Left lung (tissue), 10 donors: ENCODE data around the gene PSMA7. TPM values are rescaled to one million over a fixed set of nuclear protein-coding genes. Genes with fewer than 3 reads are reported as not detected.

Experiments
- ATAC-seq: fragments of 200-7000 bp; cut with Tn5 transposase; one replicate; pipeline ENCODE4 v1.9.1; 2020; ENCODE audit warnings: moderate library complexity
- DNase-seq, 4 donors: peaks; one replicate each; pipeline ENCODE4 v3.0.0-alpha.2; 2013 to 2020
- H3K27ac ChIP-seq, 2 donors: fragments of 200-600 bp; sonication (generic) in 1 of 2; one replicate each; pipeline versions ENCODE4 v1.5.0 to v1.8.0; 2020 to 2021
- H3K27me3 ChIP-seq, 2 donors: fragments of 200-600 bp; sonication (generic) in 1 of 2; one replicate each; pipeline versions ENCODE4 v1.5.0 to v1.8.0; 2020 to 2021
- H3K36me3 ChIP-seq, 2 donors: fragments of 200-600 bp; sonication (generic) in 1 of 2; one replicate each; pipeline versions ENCODE4 v1.5.0 to v1.8.0; 2020 to 2021
- H3K4me1 ChIP-seq, 2 donors: fragments of 200-600 bp; one replicate each; pipeline ENCODE4 v1.8.0; 2021
- H3K4me3 ChIP-seq, 2 donors: fragments of 200-600 bp; sonication (generic) in 1 of 2; one replicate each; pipeline versions ENCODE4 v1.5.0 to v1.8.0; 2020 to 2021; ENCODE audit warnings: mild to moderate bottlenecking in 1 of 2
- H3K9me3 ChIP-seq, 2 donors: fragments of 200-600 bp; sonication (generic) in 1 of 2; one replicate each; pipeline versions ENCODE4 v1.5.0 to v1.8.0; 2020 to 2021
- CTCF ChIP-seq, 2 donors: fragments of 200-600 bp; sonication (generic) in 1 of 2; IDR thresholded peaks; one replicate each; pipeline versions ENCODE4 v1.5.0 to v1.8.0; 2021; ENCODE audit warnings: antibody characterized with exemption in 2 of 2
- intact Hi-C, 2 donors: fragments of 100-400 bp; cut with DNase I; formaldehyde crosslinking; loops; one replicate each; pipeline versions ENCODE4 v1.11.2 to v1.14.2; 2022
- polyA plus RNA-seq, 6 donors: library from polyadenylated mRNA; unstranded; fragments of 120-200 nt; gene quantifications; one replicate each; pipeline ENCODE4 v1.2.1, GENCODE V29; 2013; ENCODE audit not compliant: insufficient read length in 6 of 6
- total RNA-seq, 2 donors: library from RNA; stranded (reverse); fragmentation: NEBNext Ultra II Directional; extraction: Animal tissue kit (Norgen Biotek cat#: 25700); gene quantifications; one replicate each; pipeline ENCODE4 v1.2.1, GENCODE V29; 2021
- donor health status: DM: no; HTN: yes; CAD: no.
- donor health status: DM: no; HTN: no; CAD: no.

The PSMA7 gene
- total and polyA plus RNA-seq, 8 donors = 150 to 296 (median 173) TPM

GRCh38 chr20:62156592-62157386 is 13.6 kb upstream of the PSMA7 start:
- TF ChIP-seq CTCF (IDR thresholded peaks at IDR 0.05) = peak; percentile 52 to 70
- H3K9me3 ChIP-seq = peaks cover 0 to 4% of the 10 kb centered on the region in 2 donors
- H3K4me1 ChIP-seq = peaks cover 0 to 12% of the 10 kb centered on the region in 2 donors
- H3K36me3 ChIP-seq = peaks cover 0 to 48% of the 10 kb centered on the region in 2 donors
- no peak overlapping the region for H3K4me3 ChIP-seq
- intact Hi-C loops = no loop called here
- ATAC-seq (peak; percentile 85), DNase-seq (peak in 2 of 4 donors; percentile 47 to 91)
- no peak overlapping the region for H3K27ac ChIP-seq
- H3K27me3 ChIP-seq = no peaks in the 10 kb centered on the region

- H3K27me3 ChIP-seq = no peaks in the 10 kb centered on the region
- no peak for TF ChIP-seq CTCF (IDR thresholded peaks at IDR 0.05)
- peaks cover 0 to 4% of the 10 kb centered on the region in 2 donors for H3K9me3 ChIP-seq
- intact Hi-C loops = no loop called here
- ATAC-seq = no peak
- H3K4me1 ChIP-seq = peaks cover 0 to 12% of the 10 kb centered on the region in 2 donors
- H3K27ac ChIP-seq = no peak overlapping the region
- no peak overlapping the region for H3K4me3 ChIP-seq
- H3K36me3 ChIP-seq = peaks cover 0 to 42% of the 10 kb centered on the region in 2 donors
- peak in 1 of 4 donors; percentile 68 for DNase-seq
Measured at GRCh38 chr20:62156254-62156556, 13.0 kb upstream of the PSMA7 start.

- ATAC-seq (no peak), DNase-seq (peak in 1 of 4 donors; percentile 63)
- Histone ChIP-seq H3K9me3 (peaks cover 0 to 4% of the 10 kb centered on the region in 2 donors), H3K36me3 (peaks cover 0 to 36% of the 10 kb centered on the region in 2 donors), H3K27me3 (no peaks in the 10 kb centered on the region), H3K27ac (no peak overlapping the region), H3K4me1 (peaks cover 0 to 12% of the 10 kb centered on the region in 2 donors), H3K4me3 (no peak overlapping the region)
- intact Hi-C loops = no loop called here
- no peak for TF ChIP-seq CTCF (IDR thresholded peaks at IDR 0.05)
Measured at GRCh38 chr20:62155428-62156253, 12.4 kb upstream of the PSMA7 start.

- Histone ChIP-seq H3K36me3 (peaks cover 0 to 18% of the 10 kb centered on the region in 2 donors), H3K4me3 (no peak overlapping the region), H3K27ac (no peak overlapping the region), H3K9me3 (peaks cover 0 to 4% of the 10 kb centered on the region in 2 donors), H3K4me1 (peaks cover 0 to 27% of the 10 kb centered on the region in 2 donors), H3K27me3 (no peaks in the 10 kb centered on the region)
- intact Hi-C loops = no loop called here
- TF ChIP-seq CTCF (IDR thresholded peaks at IDR 0.05) = no peak
- DNase-seq (no peak), ATAC-seq (no peak)
Measured at GRCh38 chr20:62151835-62152364, 8.7 kb upstream of the PSMA7 start.

GRCh38 chr20:62151225-62151624 is 8.0 kb upstream of the PSMA7 start:
- Histone ChIP-seq H3K27ac (no peak overlapping the region), H3K9me3 (peaks cover 0 to 4% of the 10 kb centered on the region in 2 donors), H3K36me3 (peaks cover 0 to 18% of the 10 kb centered on the region in 2 donors), H3K4me1 (peaks cover 0 to 20% of the 10 kb centered on the region in 2 donors), H3K27me3 (no peaks in the 10 kb centered on the region), H3K4me3 (no peak overlapping the region)
- ATAC-seq (no peak), DNase-seq (no peak)
- TF ChIP-seq CTCF (IDR thresholded peaks at IDR 0.05) = no peak
- intact Hi-C loops = no loop called here
